HepG2 (cell line): ENCODE measurements around the gene PKLR. TPM values are rescaled to one million over a fixed set of nuclear protein-coding genes. Genes with fewer than 3 reads are reported as not detected.
A peak's percentile ranks its signal among the peaks of the same experiment; 100 is the strongest.

Source experiments
- ATAC-seq: fragments of 200-7000 bp; cut with Tn5 transposase; 3 replicates; pipeline ENCODE4 v1.9.1; 2020; ENCODE audit warnings: mild to moderate bottlenecking, moderate library complexity
- BruUV-seq: library from RNA; stranded (reverse); fragments of 400-500 nt; replicated peaks from 2 replicates; lab custom pipeline; 2021; lab: Mats Ljungman, UMichigan
- CTCF ChIA-PET: fragments of 300-600 bp; formaldehyde crosslinking; extraction: SDS; loops from one replicate; lab custom pipeline; 2021; ENCODE audit warnings: low total read pairs, inconsistent platforms, low intra/inter-chr PET ratio; lab: Yijun Ruan, JAX
- POLR2A ChIA-PET: fragments of 350-600 bp; sonication (Branson Sonifier 250); formaldehyde crosslinking; loops from one replicate; lab custom pipeline; 2020; ENCODE audit warnings: antibody characterized with exemption, inconsistent platforms; lab: Yijun Ruan, JAX
- DNase-seq: peaks from one replicate; pipeline ENCODE4 v3.0.0-alpha.2; 2015; ENCODE audit warnings: low spot score
- FAIRE-seq: peaks from 3 replicates; lab custom pipeline; 2011; peaks lifted over from hg19 to GRCh38; lab: Jason Lieb, UNC
- H2AFZ ChIP-seq: one replicate; pipeline ENCODE4 v1.6.1; 2011; ENCODE audit warnings: low read length, inconsistent platforms
- H3K27ac ChIP-seq: fragments of 300-600 bp; 3 replicates; pipeline ENCODE4 v1.8.0; 2011; ENCODE audit warnings: mixed run types, mild to moderate bottlenecking, mixed read lengths, low read length, inconsistent platforms; ENCODE audit not compliant: insufficient read depth; ENCODE audit errors: extremely low read length
- H3K27me3 ChIP-seq, 2 experiments: fragments of 200-600 bp in 1 of 2; 2 replicates in 1 of 2; 3 replicates in 1 of 2; pipeline versions ENCODE4 v1.6.0 to v1.8.0; 2011; ENCODE audit warnings: low read length in 2 of 2, mild to moderate bottlenecking in 2 of 2, moderate library complexity in 2 of 2, inconsistent platforms in 1 of 2; ENCODE audit not compliant: insufficient read depth in 2 of 2, control insufficient read depth in 1 of 2
- H3K36me3 ChIP-seq, 2 experiments: fragments of 200-600 bp in 1 of 2; replicated peaks in 1 of 2; 2 replicates in 1 of 2; 3 replicates in 1 of 2; pipeline versions ENCODE4 v1.5.1 to v1.8.0; 2011; ENCODE audit warnings: low read length in 2 of 2, inconsistent platforms in 1 of 2; ENCODE audit not compliant: insufficient read depth in 2 of 2, control insufficient read depth in 1 of 2
- H3K4me1 ChIP-seq: 2 replicates; pipeline ENCODE4 v1.5.1; 2012; ENCODE audit warnings: low read length, inconsistent platforms; ENCODE audit not compliant: insufficient read depth
- H3K4me2 ChIP-seq: 2 replicates; pipeline ENCODE4 v1.6.0; 2011; ENCODE audit warnings: low read depth, low read length, inconsistent platforms
- H3K4me3 ChIP-seq, 3 experiments: fragments of 200-600 bp in 1 of 3; sonication (generic), shearing (Covaris generic) in 1 of 3; replicated peaks in 1 of 3; 2 replicates each; pipeline ENCODE4 v1.5.1; 2011 to 2016; ENCODE audit warnings: low read length in 3 of 3, inconsistent platforms in 2 of 3, low read depth in 2 of 3, mild to moderate bottlenecking in 2 of 3, control low read depth in 1 of 3, mixed read lengths in 1 of 3; ENCODE audit not compliant: insufficient read depth in 1 of 3
- H3K79me2 ChIP-seq: one replicate; pipeline ENCODE4 v1.6.1; 2011; ENCODE audit warnings: low read length, inconsistent platforms; ENCODE audit not compliant: insufficient read depth
- H3K9ac ChIP-seq: 2 replicates; pipeline ENCODE4 v1.6.0; 2011; ENCODE audit warnings: mild to moderate bottlenecking, low read depth, low read length, inconsistent platforms; ENCODE audit not compliant: insufficient read depth
- H3K9me3 ChIP-seq: 2 replicates; pipeline ENCODE4 v1.5.1; 2012; ENCODE audit warnings: mild to moderate bottlenecking, low read length
- H4K20me1 ChIP-seq: 2 replicates; pipeline ENCODE4 v1.6.0; 2011; ENCODE audit warnings: inconsistent platforms, mild to moderate bottlenecking, low read length, moderate library complexity; ENCODE audit not compliant: insufficient read depth
- CREM ChIP-seq, 2 experiments: sonication (generic) in 1 of 2; formaldehyde crosslinking in 1 of 2; IDR thresholded peaks; 2 replicates each; pipeline versions ENCODE4 v1.4.0 to v1.6.1; 2016 to 2020; ENCODE audit warnings: antibody characterized with exemption in 1 of 2, mild to moderate bottlenecking in 1 of 2, missing genetic modification reagents in 1 of 2
- HNF4A ChIP-seq: sonication (generic); formaldehyde crosslinking; IDR thresholded peaks from 2 replicates; pipeline ENCODE4 v1.4.0; 2020; ENCODE audit warnings: missing genetic modification reagents
- HOXA5 ChIP-seq: sonication (generic); formaldehyde crosslinking; IDR thresholded peaks from 2 replicates; pipeline ENCODE4 v1.4.0; 2020; ENCODE audit warnings: missing genetic modification reagents
- SMAD9 ChIP-seq: sonication (generic); formaldehyde crosslinking; IDR thresholded peaks from 2 replicates; pipeline ENCODE4 v1.5.1; 2020; ENCODE audit warnings: mild to moderate bottlenecking, missing genetic modification reagents
- ZFP1 ChIP-seq: IDR thresholded peaks from 2 replicates; pipeline ENCODE4 v1.6.1; 2016
- ZNF343 ChIP-seq: sonication (generic); formaldehyde crosslinking; IDR thresholded peaks from 2 replicates; pipeline ENCODE4 v1.4.0; 2020; ENCODE audit warnings: mild to moderate bottlenecking, missing genetic modification reagents
- ZNF432 ChIP-seq: sonication (generic); formaldehyde crosslinking; IDR thresholded peaks from 2 replicates; pipeline ENCODE4 v1.5.0; 2020; ENCODE audit warnings: missing genetic modification reagents, mild to moderate bottlenecking, borderline replicate concordance
- ZNF652 ChIP-seq: IDR thresholded peaks from 2 replicates; pipeline ENCODE4 v1.6.1; 2016; ENCODE audit warnings: low read depth, borderline replicate concordance
- ZNF772 ChIP-seq: sonication (generic); formaldehyde crosslinking; IDR thresholded peaks from 2 replicates; pipeline ENCODE4 v1.5.0; 2020; ENCODE audit warnings: mild to moderate bottlenecking, missing genetic modification reagents
- WGBS: methylation state at CpG from one replicate; pipeline ENCODE4 v1.1.6; 2017; ENCODE audit warnings: low lambda C conversion rate; 5-methylcytosine and 5-hydroxymethylcytosine counted together
- in situ Hi-C: cut with HindIII; loops from 2 replicates; pipeline ENCODE4 v1.10.0; 2017; ENCODE audit warnings: low pct_unique_long_range_greater_than_20kb; ENCODE audit not compliant: extremely low pct_ligation_motif_present
- intact Hi-C: fragments of 100-400 bp; cut with micrococcal nuclease; formaldehyde crosslinking; loops from one replicate; pipeline ENCODE4 v1.10.0; 2022; ENCODE audit not compliant: unreplicated experiment
- polyA plus RNA-seq, 8 experiments: library from polyadenylated mRNA; depleted of rRNA in 3 of 8; stranded (reverse) in 7 of 8; unstranded in 1 of 8; fragments of >200 nt; fragmentation: Illumina TruSeq in 4 of 8; extraction: Trizol in 4 of 8; gene quantifications; 2 replicates each; pipeline versions ENCODE4 v1.2.1 to v1.2.3, GENCODE V29; 2011 to 2016; ENCODE audit warnings: low read depth in 4 of 8, missing spikeins in 1 of 8, mixed read lengths in 1 of 8; ENCODE audit not compliant: insufficient read depth in 1 of 8
- total RNA-seq, 5 experiments: library from RNA; depleted of rRNA; stranded (reverse); fragments of >200 nt; fragmentation: Illumina TruSeq; extraction: Trizol; gene quantifications; 2 replicates each; pipeline ENCODE4 v1.2.3, GENCODE V29; 2016; ENCODE audit warnings: low read depth in 1 of 5
- TF ChIP-seq, protein P1 (sequence below): sonication (generic); formaldehyde crosslinking; IDR thresholded peaks from 2 replicates; pipeline ENCODE4 v1.4.0; 2020; ENCODE audit warnings: mild to moderate bottlenecking, missing genetic modification reagents
- TF ChIP-seq, protein P2 (sequence below): sonication (generic); formaldehyde crosslinking; IDR thresholded peaks from 2 replicates; pipeline ENCODE4 v1.8.0; 2022; ENCODE audit warnings: mild to moderate bottlenecking, missing genetic modification reagents; ENCODE audit not compliant: insufficient replicate concordance

PKLR gene
- total and polyA plus RNA-seq, 2 of the 13 experiments (the other 11 are each of a cell fraction or from before 2014, with no cell fraction given), result 10.3 to 29.3 TPM

DNA sequence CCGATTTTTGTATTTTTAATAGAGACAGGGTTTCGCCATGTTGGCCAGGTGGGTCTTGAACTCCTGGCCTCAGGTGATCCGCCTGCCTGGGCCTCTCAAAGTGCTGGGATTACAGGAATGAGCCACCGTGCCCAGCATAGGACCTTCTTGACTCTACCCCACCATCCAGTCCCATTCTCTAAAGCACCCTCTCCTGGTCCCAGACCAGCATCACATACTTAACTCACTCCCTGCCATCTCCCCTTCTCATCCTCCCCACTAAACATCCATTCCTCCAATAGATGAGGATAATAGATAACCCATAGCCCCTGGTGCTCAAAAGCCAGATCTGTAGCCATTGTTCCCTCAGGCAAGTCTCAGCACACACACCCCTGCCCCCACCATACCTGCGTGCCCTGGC, 48.0 kb downstream of the PKLR start:
- intact Hi-C loops (no loop called here), in situ Hi-C loops (loop anchor here (10.0 kb wide), 1 partner anchor 52 kb away; the partner anchor contains the start of genes FDPS and PKLR)
- no peak for FAIRE-seq
- no peak for ATAC-seq
- Histone ChIP-seq H2AFZ (no peak overlapping the region), H3K9ac (no peak overlapping the region), H3K4me1 (peaks cover 45% of the 10 kb centered on the region), H4K20me1 (no peaks in the 10 kb centered on the region), H3K79me2 (peaks cover 8% of the 10 kb centered on the region), H3K4me3 (no peak overlapping the region; a peak in 2 of 6 replicates), H3K36me3 (no peaks in the 10 kb centered on the region; a peak in 1 of 5 replicates), H3K27ac (peak overlapping the region; percentile 4)
- no TSS peak for BruUV-seq
- no peak for DNase-seq
- 90% methylated on average over 5 of the region's 5 CpGs for WGBS
- TF ChIP-seq, protein P1, sequence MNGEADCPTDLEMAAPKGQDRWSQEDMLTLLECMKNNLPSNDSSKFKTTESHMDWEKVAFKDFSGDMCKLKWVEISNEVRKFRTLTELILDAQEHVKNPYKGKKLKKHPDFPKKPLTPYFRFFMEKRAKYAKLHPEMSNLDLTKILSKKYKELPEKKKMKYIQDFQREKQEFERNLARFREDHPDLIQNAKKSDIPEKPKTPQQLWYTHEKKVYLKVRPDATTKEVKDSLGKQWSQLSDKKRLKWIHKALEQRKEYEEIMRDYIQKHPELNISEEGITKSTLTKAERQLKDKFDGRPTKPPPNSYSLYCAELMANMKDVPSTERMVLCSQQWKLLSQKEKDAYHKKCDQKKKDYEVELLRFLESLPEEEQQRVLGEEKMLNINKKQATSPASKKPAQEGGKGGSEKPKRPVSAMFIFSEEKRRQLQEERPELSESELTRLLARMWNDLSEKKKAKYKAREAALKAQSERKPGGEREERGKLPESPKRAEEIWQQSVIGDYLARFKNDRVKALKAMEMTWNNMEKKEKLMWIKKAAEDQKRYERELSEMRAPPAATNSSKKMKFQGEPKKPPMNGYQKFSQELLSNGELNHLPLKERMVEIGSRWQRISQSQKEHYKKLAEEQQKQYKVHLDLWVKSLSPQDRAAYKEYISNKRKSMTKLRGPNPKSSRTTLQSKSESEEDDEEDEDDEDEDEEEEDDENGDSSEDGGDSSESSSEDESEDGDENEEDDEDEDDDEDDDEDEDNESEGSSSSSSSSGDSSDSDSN (CRISPR knock-in tag), result no peak
- peak; percentile 77 for TF ChIP-seq ZNF652
- TF ChIP-seq, all 625 proteins: peak for 1
- Histone ChIP-seq H3K27me3 (no peaks in the 10 kb centered on the region), H3K9me3 (no peaks in the 10 kb centered on the region), H3K4me2 (peak overlapping the region; percentile 99)
- POLR2A ChIA-PET, result interaction anchor here (0.6 kb wide), 1 partner anchor 20 kb away, joined by 3 read pairs; the partner anchor contains the start of gene CLK2
- CTCF ChIA-PET, result interaction anchor here (4.0 kb wide), 1 partner anchor 71 kb away, joined by 71 read pairs; no protein-coding TSS in a partner anchor

DNA sequence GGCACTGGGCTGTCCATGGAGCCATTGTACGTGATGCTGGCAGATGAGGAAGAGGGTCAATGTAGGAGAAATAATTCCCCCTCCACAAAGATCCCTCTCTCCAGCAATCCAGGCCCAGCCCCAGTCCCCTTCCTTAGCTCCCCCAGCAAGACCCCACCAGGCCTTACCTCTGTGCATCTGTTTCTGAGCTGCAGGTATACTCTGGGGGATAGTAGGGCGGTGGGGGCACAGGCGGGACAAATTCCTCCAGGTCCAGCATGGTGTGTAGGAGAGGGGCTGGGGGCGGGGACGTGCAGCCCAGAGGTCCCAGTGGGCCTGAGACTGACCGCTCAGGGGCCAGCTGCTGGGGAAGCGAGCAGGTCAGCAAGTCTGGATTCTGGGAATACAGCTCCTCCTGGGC, 49.7 kb downstream of the PKLR start:
- H3K9ac ChIP-seq, result peak overlapping the region; percentile 0; the same call in 1 of the 2 replicates
- no peak overlapping the region for H2AFZ ChIP-seq
- H3K79me2 ChIP-seq, result peaks cover 8% of the 10 kb centered on the region
- peaks cover 1 to 9% of the 10 kb centered on the region in 2 experiments; a peak in 2 of 5 replicates for H3K36me3 ChIP-seq
- in situ Hi-C loops (loop anchor here (10.0 kb wide), 1 partner anchor 53 kb away; the partner anchor contains the start of genes FDPS and PKLR), intact Hi-C loops (loop anchor here (2.0 kb wide), 2 partner anchors 45 to 339 kb away; partner anchors contain the start of gene THBS3)
- no peaks in the 10 kb centered on the region for H3K9me3 ChIP-seq
- H3K4me1 ChIP-seq, result peaks cover 45% of the 10 kb centered on the region
- no peak for ATAC-seq
- peak overlapping the region; percentile 68 for H3K4me2 ChIP-seq
- H4K20me1 ChIP-seq, result no peaks in the 10 kb centered on the region
- ChIA-PET CTCF (interaction anchor here (0.9 to 4.0 kb wide), 5 partner anchors 45 to 340 kb away, joined by 3 to 71 read pairs (median 14); partner anchors contain the start of gene FDPS), POLR2A (interaction anchor here (0.9 to 3.0 kb wide), 13 partner anchors 8 to 311 kb away, joined by 3 to 24 read pairs (median 6); partner anchors contain the start of genes ASH1L, CLK2, FDPS and SCAMP3)
- no peak for DNase-seq
- no TSS peak for BruUV-seq
- H3K27me3 ChIP-seq, result no peaks in the 10 kb centered on the region
- H3K27ac ChIP-seq, result peak overlapping the region; percentile 71
- no peak for FAIRE-seq
- WGBS, result 78% methylated on average over 3 of the region's 7 CpGs
- peak overlapping the region in 1 of 3 experiments; percentile 41; a peak in 2 of 6 replicates for H3K4me3 ChIP-seq
- TF ChIP-seq ZNF343 (CRISPR knock-in tag), result no peak
- no peak for TF ChIP-seq CREM (IDR thresholded peaks at IDR 0.05)
- no peak for TF ChIP-seq CREM (CRISPR knock-in tag; IDR thresholded peaks at IDR 0.05)
- no peak for TF ChIP-seq ZFP1
- no peak for TF ChIP-seq SMAD9 (CRISPR knock-in tag)
- no peak for TF ChIP-seq ZNF772 (CRISPR knock-in tag)
- TF ChIP-seq, protein P2, sequence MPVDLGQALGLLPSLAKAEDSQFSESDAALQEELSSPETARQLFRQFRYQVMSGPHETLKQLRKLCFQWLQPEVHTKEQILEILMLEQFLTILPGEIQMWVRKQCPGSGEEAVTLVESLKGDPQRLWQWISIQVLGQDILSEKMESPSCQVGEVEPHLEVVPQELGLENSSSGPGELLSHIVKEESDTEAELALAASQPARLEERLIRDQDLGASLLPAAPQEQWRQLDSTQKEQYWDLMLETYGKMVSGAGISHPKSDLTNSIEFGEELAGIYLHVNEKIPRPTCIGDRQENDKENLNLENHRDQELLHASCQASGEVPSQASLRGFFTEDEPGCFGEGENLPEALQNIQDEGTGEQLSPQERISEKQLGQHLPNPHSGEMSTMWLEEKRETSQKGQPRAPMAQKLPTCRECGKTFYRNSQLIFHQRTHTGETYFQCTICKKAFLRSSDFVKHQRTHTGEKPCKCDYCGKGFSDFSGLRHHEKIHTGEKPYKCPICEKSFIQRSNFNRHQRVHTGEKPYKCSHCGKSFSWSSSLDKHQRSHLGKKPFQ (CRISPR knock-in tag), result no peak
- no peak for TF ChIP-seq HOXA5
- no peak for TF ChIP-seq ZNF432
- TF ChIP-seq HNF4A (CRISPR knock-in tag), result no peak
